Measurements from ENCODE around the gene BCAP31.
"Not testable (repeated sequence)": the region's sequence is repeated elsewhere in the genome, so short reads cannot be mapped to it uniquely, and the experiment has no call there.

The BCAP31 gene

DNA sequence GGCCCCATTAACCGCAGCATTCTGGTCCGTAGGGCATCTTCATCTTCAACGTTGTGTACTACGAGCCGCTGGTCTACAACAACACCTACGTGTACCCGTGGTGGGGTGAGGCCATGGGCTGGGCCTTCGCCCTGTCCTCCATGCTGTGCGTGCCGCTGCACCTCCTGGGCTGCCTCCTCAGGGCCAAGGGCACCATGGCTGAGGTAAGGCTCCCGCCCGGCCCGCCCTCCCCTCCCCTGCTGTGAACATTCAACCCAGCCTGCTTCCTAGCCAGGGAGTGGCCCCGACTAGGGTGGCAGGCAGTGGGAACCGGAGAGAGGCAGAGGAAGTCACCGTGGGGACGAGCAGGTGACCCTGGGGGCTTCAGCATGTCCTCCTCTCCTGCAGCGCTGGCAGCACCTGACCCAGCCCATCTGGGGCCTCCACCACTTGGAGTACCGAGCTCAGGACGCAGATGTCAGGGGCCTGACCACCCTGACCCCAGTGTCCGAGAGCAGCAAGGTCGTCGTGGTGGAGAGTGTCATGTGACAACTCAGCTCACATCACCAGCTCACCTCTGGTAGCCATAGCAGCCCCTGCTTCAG lies 29.4 kb downstream of the BCAP31 start:
- no peak for DNase-seq (ENCODE audit: low read depth, low spot score)

DNA sequence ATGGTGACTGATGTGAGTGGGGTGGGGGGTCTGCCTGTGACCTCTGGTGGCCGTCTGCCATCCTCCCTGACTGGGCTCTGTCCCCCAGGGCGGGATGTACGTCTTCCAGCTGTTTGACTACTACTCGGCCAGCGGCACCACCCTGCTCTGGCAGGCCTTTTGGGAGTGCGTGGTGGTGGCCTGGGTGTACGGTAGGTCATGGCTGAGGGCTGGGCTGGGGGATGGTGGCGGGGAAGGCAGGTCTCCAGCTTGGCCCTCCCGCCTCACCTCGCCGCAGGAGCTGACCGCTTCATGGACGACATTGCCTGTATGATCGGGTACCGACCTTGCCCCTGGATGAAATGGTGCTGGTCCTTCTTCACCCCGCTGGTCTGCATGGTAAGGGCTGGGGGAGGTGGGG lies 29.9 kb downstream of the BCAP31 start:
- DNase-seq (ENCODE audit: low read depth, low spot score), result not testable (repeated sequence)

DNA sequence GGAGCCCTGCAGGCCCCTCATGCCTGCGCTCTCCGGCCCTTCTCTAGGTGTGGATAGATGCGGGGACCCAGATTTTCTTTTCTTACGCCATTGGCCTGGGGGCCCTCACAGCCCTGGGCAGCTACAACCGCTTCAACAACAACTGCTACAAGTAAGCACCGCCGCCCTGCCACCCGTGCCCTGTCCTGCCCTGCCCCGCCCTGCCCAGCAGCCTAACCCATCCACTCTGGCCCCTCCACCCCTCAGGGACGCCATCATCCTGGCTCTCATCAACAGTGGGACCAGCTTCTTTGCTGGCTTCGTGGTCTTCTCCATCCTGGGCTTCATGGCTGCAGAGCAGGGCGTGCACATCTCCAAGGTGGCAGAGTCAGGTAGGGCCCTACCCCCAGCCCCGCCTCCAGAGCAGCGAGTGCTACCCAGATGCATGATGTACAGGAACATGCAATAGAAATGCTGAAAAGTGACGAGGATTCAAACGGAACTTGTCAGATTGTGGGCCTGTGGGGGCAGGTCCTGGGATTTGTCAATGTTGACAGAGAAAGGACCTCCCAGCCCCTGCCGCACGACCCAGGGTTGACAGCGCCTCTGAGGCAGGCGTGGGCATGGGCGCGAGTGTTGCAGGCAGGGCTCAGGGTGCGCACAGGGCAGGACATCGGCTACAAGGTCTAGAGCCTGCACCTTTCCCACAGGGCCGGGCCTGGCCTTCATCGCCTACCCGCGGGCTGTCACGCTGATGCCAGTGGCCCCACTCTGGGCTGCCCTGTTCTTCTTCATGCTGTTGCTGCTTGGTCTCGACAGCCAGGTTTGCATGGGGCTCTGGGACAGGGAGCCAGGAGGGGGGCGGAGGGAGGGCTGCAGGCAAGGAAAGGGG lies 30.7 kb downstream of the BCAP31 start:
- no peak for DNase-seq (ENCODE audit: low read depth, low spot score)

DNA sequence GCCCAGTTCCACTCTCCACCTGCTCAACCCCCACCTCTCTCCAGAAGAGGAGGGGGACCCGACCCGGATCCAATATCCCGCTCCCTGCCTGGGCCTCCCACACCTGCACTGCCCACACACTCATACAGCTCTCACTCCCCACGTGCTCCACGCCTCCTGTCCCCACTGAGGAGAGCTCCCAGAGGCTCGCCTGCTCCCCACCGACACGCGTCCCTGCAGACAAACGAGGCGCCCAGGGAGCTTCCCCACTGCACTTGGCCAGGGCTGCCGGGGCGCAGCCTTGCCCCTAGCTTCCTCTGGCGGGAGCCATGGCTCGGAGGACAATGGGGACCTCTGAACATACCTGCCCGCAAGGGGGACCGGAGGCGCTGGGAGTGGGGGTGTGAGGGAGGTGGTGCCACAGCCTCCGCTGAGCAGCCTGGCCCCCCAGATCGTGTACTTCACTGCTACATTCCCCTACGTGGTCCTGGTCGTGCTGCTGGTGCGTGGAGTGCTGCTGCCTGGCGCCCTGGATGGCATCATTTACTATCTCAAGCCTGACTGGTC lies 31.5 kb downstream of the BCAP31 start:
- DNase-seq (ENCODE audit: low read depth, low spot score), result no peak

DNA sequence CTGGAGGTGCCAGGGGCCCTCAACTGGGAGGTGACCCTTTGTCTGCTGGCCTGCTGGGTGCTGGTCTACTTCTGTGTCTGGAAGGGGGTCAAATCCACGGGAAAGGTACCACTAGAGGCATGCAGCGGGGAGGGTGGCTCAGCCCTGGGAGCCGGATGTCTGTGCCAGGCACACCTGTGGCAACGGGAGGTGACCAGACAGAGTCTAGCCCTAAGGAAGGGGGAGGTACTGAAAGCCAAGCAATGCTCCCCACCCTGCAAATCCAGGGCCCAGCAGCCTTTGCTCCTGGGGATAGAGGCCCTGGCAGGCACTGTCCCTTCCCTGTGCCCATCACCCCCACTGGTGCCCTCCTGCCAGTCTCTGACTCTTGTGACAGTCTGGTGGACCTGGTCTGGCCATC lies 32.2 kb downstream of the BCAP31 start:
- no peak for DNase-seq (ENCODE audit: low read depth, low spot score)

DNA sequence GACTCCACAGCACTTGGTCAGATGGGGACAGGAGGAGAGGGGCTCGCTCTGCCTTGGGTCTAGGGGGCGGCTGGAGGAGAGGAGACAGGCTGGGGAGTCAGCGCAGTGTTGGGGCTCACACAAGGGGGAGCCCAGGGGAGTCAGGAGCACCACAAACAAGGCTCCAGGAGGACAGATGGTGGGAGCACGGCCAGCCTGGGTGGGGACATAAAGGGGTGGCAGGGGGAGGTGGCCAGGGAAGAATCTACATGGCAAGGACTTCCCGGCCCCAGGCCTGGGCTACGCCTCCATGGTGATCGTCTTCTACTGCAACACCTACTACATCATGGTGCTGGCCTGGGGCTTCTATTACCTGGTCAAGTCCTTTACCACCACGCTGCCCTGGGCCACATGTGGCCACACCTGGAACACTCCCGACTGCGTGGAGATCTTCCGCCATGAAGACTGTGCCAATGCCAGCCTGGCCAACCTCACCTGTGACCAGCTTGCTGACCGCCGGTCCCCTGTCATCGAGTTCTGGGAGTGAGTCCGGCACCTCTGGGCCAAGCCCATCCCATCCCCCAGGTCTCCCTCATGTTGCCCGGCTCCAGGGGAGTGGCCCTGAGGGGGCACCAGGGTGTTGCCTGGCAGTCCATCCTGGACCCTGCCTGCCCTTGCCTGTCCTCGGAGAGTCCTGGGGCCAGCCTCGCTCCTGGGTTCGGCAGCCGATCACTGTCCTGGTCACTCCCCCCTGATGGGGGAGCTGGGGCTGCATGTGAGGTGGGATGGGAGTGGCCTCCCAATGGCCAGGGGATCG lies 33.0 kb downstream of the BCAP31 start:
- not testable (repeated sequence) for DNase-seq (ENCODE audit: low read depth, low spot score)

DNA sequence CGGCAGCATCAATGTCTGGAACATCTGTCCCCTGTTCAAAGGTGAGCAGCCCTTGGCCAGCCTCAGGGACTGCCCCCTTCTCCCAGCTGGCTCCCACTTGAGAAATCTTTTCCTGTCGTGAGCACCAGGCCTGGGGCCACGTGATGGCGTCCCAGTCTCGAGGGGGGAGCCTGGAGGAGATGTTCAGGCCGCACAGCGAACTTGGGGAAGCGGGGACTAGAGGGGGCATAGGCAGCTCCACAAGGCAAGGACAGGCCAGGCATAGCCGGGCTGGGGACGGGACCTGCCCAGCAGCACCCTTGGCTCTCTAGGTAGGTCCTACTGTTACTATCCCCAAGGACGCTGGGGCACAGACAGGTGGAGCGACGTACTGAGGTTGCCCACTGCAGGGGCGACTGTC lies 33.7 kb downstream of the BCAP31 start:
- DNase-seq (ENCODE audit: low read depth, low spot score), result no peak

DNA sequence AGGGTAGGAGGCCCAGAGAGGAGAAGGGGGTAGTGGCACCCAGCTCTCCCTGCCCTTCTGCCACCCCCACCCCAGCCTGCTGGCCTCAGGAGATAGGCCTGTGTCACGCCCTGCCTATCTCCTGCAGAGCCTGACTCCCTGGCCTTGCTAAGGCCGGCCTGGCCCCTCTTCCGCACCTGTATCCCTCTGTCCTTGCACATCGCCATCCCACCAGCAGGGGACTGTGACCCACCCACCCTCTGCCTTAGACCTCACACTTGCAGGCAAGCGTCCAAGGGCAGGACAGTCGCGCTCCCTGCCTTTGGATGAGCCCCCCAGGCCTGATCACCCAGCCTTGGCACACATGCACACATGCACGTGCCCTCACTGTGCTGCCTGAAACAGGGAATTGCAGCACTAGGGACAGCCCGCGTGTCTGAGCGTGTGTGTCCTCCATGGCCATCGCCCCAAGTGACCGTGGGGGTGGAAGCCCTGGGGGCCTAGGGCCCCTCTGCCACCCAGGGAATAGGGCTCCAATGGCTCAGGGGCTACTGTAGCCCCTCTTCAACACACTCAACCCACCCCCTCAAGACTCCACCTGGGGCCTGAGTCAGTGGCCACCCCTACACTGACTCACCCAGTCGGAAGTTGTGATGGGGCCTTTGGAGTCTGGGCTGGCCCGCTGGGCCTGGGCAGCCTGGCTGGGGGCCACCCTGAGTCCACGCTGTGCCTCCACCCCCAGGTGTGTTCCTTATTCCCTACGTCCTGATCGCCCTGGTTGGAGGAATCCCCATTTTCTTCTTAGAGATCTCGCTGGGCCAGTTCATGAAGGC lies 34.3 kb downstream of the BCAP31 start:
- no peak for DNase-seq (ENCODE audit: low read depth, low spot score)

DNA sequence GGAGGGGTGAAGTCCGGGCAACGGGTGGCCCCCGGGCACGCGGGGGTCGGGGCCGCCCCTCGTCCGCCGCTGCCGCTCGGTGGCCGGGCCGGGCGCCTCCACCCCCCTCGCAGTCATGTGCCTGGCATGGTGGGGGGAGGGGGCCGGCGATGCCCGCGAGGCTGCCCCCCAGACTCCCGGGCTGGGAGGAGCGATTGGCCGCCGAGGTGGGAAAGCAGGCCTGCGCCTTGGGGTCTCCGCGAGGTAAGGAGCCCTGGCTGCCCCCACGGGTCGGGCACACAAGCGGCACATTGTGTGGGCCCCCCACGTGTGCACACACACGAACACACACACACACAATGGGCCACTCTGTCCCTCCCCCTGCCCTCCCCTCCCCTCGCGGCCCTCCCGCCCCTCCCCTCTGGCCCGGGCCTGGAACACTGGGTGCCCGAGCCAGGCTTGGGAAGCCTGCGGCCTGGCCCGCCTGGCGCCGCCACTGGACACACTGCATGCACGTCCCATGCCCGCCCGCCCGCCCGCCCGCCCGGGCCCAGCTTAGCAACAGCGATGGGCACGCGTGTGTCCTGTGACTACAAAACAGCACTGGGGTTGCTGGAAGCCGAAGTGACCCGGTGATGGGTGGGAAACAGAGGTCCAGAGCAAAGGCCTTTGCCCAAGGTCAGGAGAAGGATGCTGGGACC lies 35.1 kb downstream of the BCAP31 start:
- no peak for DNase-seq (ENCODE audit: low read depth, low spot score)

DNA sequence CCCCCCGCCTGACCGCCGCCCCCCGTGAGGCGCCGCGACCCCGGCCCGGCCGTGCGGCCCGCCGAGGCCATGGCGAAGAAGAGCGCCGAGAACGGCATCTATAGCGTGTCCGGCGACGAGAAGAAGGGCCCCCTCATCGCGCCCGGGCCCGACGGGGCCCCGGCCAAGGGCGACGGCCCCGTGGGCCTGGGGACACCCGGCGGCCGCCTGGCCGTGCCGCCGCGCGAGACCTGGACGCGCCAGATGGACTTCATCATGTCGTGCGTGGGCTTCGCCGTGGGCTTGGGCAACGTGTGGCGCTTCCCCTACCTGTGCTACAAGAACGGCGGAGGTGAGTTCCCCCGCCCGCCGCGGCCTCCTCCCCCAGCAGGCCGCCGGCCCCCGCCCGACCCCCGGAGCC lies 35.7 kb downstream of the BCAP31 start:
- DNase-seq (ENCODE audit: low read depth, low spot score), result no peak

DNA sequence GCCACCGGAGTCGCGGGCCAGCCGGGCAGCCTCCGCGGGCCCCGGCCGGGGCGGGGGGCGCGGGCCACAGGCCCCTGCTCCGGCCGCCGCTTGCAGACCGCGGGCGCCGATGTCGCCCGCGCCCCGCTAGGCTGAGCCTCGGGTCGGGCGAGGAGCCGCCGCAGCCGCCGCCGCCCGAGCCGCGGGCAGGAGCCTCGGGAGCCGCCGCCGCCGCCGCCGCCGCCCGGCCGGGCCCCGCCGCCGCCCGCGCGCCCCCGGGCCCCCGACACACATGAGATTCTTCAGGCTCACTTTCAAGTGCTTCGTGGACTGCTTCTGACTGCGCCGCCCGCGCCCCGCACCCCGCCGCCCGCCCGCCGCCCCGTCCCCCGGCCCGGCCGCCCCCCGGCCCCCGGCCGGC lies 36.1 kb downstream of the BCAP31 start:
- DNase-seq (ENCODE audit: low read depth, low spot score), result no peak

DNA sequence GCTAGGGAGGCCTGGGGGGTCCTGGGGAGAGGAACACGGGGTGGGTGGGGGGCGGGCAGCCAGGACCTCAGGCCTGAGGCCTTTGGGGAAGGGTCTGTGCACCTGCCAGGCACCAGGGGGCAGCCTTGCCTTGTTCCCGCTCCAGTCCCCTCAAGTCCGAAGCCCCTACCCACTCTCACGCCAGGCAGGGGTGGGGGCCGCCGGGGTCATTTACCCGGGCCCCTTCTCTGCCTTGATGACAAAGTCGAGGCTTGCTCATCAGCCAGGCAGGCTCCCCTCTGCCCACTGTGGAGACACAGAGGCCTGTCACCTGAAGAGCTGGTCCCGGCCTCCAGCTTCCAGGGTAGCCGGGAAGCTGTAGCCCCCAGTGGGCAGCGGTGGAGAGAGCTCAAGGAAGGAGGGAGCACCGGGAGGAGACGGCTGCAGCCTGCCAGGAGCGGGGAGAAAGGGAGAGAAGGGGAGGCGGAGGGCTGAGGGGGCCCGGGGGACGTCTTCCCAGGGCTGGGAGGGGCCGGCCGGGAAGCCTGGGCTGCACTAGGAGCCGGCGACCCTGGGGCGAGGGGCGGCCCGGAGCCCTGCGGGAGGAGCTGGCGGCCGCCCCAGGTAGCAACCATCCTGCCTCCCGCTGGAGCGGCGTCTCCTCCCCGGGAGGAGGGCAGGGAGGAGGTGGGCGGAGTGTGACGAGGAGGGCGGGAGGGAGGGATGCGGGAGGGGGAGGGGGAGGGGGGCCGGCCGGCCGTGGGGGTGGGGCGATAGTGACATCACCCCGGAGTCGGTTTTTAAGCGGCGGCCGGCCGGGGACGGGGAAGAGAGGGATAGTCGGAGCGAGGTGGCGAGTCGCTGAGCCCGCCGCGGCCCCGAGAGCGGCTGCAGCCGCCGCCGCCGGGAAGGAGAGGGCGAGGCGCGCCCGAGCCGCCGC lies 36.8 kb downstream of the BCAP31 start, which contains the start of gene SLC6A8:
Gene SLC6A8 (plus strand): TSS at position 806 of the 919 bp plus-strand sequence. CDS start 649 bp downstream, outside the sequence.
- no peak for DNase-seq (ENCODE audit: low read depth, low spot score)

DNA sequence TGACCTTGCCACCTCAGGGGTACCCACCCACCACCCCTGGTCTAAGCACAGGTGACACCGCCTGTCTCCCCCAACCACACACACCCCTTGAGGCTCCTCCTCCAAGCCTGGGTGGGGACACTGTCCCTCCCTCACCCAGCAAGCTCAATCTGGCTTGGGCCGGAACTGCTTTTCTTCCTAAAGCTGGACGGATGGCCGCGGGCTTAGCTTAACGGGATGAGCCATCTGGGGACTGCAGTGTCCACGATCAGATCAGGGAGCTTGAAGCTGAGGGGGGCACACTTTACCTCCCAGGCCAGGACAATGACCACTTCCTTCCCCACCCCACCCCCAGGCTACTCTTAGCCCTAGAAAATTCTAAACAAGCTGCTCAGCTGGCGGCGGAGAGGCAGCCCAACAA lies 37.5 kb downstream of the BCAP31 start:
- no peak for DNase-seq (ENCODE audit: low read depth, low spot score)

DNA sequence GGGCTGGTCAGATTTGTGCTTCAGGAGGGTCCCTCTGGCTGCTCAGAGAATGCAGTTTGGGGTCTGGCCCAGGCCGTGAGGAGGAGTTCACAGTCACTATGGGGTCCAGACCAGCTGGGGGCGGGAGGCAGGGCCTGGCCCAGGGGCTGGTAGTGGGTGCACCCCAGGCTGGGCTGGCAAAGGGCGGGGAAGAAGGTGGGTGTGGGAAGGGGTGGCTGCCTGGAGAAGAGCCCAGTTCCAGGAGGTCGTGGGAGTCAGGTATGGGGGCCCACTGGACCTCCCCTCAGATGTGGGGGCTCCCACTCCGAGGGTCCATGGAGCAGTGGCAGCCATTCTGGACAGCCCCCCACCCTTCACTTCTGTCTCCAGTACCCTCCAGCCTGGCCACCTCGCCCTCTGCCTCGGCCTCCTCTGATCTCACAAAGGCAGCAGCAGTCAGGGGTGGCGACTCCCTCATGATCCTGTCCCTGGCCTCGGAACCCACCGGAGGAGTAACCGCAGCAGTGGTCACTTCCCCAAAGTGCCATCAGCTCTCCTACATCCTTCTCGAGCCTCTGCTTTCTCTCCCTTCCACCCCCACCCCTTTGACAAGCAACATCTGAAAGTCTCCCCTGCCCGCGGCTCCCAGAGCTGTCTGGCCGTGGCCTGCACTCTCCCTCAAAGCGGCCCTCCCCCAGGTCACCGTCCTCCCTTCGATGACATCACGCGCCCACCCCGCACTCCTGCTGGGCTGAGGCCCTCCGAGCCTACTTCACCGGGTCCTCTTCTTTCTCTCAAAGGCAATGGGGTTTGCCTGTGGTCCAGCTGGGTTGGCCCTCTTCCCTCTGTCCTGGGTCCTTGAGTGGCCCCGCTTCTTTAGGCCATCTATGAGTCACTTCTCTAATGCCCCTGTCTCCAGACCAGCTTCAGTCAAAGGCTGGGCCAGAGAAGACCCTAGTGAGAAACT lies 38.2 kb downstream of the BCAP31 start:
- DNase-seq (ENCODE audit: low read depth, low spot score), result no peak

DNA sequence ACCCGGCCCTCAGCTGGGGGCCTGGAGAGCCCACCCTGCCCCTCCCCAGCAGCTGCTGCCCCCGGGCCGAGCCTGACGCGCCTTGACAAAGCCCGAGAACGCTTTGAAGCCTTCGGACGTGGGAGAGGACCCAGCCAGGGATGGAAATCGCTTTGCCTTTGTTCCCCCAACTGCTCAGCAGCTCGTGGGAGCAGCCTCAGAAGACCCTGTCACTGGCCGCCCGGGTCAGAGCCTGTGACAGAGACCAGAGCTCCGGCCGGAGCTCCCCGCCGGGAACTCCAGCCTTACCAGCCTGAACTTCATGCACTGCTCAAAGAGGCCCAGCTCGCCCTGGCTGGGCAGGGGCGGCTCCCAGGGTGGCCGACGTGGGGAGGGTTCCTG lies 39.0 kb downstream of the BCAP31 start:
- DNase-seq (ENCODE audit: low read depth, low spot score), result no peak

DNA sequence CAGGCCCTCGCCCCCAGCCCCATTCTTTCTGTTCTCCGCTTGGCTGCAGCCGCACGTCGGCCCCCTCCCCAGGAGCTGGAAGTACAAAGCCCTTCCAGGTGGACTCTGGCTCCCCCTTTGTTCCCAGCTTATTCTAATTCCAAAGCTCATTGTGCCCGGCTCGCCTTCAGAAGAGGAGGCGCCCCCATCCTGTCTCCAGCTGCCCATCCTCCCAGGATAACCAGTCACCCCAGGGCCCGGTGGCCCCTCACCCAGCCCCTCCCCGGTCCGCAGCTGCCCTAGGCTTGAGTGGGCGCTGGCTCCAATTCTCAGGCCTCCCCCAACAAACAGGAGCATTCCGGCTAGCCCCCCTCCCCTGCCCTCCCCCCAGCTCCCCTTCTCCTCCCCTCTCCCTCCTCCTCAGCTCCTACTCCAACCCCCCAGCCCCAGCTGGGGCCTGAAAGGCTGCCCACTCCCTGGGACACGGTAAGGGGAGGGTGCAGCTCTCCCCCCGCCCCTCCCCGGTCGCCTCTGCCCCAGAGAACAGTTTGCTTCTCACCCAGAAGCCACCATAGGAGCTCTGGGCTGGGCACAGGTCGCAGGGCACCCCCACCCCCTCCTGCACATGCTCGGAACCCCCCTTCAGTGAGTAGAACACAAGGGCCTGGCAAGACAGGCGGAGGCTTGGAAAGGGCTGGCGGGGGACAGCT lies 39.6 kb downstream of the BCAP31 start:
- no peak for DNase-seq (ENCODE audit: low read depth, low spot score)

DNA sequence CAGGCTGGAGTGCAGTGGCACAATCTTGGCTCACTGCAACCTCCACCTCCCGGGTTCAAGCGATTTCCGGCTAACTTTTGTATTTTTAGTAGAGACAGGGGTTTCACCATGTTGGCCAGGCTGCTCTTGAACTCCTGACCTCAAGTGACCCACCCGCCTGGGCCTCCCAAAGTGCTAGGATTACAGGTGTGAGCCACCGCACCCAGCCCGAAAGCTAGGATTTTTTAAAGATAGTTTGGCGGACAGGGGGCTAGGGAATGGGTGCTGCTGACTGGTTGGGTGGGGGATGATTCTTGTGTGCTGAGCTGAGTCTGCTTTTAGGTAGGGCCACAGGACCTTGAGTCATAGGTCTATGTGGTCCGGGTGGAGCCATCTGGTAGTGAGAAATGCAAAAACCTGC lies 40.7 kb downstream of the BCAP31 start:
- DNase-seq (ENCODE audit: low read depth, low spot score), result not testable (repeated sequence)

DNA sequence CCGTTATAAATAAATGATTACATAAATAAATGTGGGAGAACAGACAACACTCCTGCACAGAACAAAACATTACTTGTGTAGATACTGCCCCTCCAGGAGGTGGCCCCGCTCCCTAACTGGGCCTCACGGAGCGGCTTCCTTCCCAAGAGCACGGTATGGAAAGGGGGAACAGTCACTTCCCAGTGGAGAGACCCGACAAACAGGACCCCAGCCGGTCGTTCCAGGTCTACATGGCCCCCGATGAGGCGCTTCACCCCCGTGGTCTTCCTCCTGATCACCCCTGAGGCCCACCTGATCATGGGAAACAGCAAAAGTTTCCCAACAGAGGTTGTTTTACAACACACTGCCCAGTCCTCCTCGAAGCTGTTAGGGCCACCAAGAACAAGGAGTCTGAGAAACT lies 43.0 kb downstream of the BCAP31 start:
- DNase-seq (ENCODE audit: low read depth, low spot score), result no peak

All from activated CD4-positive, CD25-positive, alpha-beta regulatory T cell treated with anti-CD3 and anti-CD28 coated beads, Interleukin-2, amount 50 U/mL, for 16 hours (primary cell).